NCI-H1417 treated with DMSO at 0.1 percent for 48 hours (cell line): ENCODE measurements around the gene LRRC2.
"Not testable (repeated sequence)": the region's sequence is repeated elsewhere in the genome, so short reads cannot be mapped to it uniquely, and the experiment has no call there.

Source experiments
- DNase-seq: peaks from one replicate; lab custom pipeline; 2025; lab: John Stamatoyannopoulos, UW

Gene LRRC2

DNA sequence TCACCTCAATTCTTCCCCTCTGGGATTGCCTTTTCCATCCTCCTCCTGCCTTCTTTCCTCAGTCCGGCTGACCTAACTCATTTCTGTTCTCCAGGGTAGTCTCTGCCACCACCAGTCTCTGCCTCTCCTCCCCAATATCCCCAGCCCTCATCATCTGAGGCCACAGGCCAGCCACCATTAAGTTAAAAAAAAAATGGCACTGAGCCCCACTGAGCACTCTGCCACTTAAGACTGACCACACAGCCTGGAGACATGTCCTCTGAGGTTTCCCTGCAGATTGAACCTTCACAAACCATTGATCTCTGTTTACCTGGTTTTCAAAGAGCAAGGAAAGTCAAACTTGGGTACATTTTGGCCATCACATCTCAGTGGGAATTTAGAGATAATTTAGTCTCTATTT is 13.6 kb downstream of the LRRC2 start:
- DNase-seq: no peak

DNA sequence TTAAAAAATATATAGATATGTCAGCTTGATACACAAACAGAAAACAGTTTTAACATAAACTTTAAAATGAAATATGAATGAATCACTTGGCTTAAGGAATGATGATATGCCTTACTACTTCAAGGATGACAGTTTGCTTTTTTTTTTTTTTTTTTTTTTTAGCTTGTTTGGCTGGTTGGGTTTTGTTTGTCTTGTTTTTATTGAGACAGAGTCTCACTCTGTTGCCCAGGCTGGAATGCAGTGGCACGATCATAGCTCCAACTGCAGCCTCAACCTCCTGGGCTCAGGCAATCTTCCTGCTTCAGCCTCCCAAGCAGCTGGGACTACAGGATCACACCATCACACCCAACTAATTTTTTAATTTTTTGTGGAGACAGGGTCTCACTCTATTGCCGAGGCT is 14.5 kb downstream of the LRRC2 start:
- no peak for DNase-seq

DNA sequence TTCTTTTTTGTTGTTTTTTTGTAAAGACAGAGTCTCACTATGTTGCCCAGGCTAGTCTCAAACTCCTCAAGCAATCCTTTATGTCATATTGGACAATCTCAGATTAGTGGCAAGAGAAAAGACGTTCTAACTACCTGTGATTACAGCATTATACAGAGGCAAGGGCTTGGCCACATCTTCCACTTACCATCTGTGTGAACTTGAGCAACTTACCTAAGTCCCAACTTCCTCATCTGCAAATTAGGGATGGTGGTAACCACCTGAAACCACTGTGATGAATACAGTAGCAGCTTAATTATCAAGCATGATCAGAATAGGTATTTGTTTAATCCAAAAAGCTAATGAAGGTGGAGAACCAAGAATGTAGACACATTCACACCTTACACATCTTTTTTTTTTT is 16.1 kb downstream of the LRRC2 start:
- no peak for DNase-seq

DNA sequence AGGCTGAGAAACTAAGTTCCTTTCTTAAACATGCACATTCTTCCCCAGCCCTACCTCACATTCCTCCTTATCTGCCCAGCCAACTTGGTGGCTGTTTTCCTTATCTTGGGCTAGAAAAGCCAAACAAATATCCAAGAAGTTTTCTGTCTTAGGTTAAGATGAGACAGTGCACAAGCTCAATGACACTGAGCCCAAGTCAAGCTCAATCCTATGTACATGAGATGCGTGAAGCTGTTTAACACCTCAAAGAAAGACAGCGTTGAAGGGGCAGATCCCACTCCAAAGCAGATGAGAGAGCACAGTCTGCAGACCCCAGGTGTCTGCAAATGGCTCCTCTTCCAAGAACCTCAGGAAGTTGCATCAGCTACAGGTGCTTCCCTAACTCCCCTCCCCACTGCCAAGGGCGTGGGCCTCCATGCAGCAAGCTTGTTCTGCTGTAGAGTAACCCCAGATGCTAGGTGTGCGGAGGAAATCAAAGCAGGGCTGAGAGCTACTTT is 16.6 kb downstream of the LRRC2 start:
- DNase-seq: no peak

DNA sequence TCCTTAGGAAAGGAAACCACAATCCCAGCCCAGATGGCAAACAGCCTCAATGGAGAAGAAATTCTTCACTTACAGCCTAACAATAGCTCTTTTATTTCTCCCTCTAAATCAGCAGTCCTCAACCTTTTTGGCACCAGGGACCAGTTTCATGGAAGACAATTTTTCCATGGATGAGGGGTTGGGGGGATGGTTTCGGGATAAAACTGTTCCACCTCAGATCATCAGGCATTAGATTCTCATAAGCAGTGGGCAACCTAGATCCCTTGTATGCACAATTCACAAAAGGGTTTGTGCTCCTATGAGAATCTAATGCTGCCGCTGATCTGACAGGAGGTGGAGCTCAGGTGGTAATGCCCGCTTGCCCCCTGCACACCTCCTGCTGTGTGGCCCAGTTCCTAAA is 17.5 kb downstream of the LRRC2 start:
- DNase-seq: not testable (repeated sequence)

DNA sequence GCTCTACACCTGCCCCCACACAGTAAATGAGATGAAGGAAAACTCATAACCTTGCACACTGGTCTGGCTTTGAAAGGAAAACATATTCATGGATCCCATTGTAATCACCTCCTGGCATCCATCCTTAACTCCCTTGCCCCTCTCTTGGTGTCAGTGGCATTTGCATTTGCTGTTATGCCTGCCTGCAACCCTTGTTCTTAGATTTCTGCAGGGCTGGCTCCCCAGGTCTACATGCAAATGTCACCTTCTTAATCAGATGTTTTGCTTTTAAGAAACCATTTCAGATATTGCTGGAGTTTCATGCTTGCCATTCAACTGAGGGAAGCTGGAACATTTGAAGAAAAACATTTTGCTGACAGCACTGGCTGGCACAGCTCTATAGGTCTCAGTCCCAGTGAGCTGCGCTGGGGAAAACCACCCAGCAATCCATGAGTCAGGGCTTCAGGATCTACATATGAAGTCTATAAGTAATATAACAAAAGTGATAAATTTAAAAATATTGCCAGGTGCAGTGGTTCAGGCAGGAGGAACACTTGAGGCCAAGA is 19.1 kb downstream of the LRRC2 start:
- DNase-seq: no peak

DNA sequence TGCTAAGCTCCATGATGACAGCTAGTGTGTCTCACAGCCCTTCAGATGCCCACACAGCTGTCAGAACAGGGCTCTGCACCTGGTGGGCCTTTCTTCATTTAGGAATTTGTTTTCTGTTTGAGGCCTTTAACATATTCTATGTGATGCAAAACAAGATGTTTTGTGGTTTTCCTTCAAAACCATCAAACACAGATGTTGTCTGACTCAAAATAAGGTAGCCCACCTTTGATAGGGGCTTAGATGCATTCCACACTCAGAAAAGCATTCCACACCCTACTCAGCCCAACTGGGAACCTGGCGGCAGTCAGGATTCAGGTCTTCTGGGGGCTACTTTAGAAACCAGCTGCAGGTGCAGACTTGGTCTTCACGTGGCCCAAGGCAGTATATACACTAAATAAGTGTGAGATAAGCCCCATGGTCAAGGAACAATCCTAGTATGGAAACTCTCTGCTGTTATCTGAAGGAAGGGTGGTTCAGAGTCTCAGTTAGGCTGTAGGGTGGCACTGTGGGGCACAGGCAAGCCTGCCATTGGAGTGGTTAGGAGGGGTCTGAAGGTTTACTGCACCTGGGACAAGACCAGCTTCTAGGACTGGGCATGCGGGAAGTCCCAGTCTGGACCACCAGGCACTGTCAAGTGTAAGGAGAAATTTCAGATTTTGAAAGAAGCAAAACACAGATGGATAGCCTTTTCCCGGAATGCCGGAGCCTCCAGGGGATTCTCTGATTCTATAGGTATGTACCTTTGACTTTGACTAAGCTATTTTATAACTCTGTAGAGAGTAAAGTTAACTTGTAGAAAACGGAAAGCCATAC is 20.1 kb downstream of the LRRC2 start:
- DNase-seq: no peak

DNA sequence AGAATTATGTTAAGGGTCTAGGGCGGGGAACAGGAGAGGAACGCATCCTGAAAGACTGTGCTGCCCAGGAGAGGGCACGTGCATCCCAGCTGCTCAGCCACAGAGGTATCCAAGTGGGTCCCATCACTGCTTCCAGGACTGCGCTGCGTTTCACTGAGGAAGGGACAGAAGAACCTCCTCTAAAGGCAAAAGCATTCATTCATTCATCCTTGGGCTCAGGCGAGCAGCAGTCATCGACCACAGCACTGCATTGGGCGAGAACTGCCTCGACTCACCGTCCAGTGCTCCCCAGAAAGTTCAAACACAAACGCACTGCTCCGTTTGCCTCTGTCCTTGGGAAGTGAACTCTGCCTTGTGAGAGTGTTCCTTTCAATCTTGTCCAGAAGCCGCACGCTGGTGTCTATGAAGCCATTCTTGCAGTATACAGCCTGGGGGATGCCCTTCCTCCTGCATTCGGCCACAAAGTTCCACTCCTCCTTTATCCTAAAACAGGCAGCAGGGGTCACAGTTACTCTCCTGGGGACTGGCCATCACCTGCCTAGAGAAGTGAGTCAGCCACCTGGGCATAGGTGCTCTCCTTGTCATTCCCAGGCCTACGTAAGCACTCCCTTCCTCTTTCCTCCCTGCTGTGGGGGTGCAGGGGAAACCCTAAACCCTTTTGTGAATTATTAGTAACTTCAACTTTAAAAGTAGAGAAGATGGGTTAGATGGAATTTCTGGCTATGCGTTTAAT is 21.2 kb downstream of the LRRC2 start:
- DNase-seq: no peak

DNA sequence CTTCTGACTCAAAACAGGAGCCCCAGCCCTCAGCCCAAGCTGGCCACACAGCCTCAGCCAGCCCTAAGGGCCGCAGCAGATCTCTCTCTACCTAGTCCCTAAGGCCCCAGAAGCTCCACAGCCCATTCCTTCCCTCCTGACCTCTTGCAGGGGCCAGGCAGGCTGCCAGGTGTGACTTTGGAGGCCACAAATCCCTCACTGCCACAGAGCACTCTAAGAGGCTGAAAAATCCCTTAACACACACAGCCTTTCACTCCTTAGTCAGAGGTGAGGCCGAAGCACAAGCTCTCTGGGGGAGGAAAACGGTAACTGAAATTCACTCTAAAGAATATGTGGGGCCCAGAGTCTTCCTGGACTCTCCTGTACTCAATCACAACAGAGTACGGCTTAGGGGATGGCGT is 23.3 kb downstream of the LRRC2 start:
- DNase-seq: no peak

DNA sequence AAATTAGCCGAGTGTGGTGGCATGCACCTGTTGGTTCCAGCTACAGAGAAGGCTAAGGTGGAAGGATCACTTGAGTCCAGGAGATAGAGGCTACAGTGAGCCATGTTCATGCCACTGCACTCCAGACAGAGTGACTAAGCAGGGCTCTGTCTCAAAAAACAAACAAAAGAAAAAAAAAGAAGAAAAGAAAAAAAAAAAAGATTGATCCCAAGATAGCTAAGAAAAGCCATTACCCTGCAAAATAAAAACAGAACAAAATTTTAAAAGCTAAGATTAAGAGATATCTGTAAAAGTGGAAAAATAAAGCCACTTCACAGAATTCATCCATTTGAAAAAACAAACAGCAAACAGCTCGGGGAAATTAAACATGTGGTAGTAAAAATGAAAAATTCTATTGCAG is 23.8 kb downstream of the LRRC2 start:
- DNase-seq: no peak

DNA sequence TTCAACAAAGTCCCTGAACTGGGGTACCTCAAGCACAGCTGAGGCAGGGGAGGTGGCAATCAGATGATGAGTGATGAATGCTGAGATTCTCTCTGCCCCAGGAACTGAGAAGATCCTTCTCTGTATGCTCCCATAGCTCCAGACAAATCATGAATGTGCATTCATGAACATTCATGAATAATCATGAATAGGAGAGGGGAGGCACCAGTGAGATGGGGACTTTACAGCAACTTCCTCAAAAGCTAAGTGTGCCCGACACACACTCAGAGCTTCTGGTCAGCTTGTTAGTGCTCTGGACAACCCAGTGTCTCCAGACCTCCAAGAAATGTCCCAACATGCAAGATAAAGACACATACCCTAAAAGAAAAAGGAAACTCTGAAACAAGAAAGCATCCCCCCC is 24.3 kb downstream of the LRRC2 start:
- no peak for DNase-seq

DNA sequence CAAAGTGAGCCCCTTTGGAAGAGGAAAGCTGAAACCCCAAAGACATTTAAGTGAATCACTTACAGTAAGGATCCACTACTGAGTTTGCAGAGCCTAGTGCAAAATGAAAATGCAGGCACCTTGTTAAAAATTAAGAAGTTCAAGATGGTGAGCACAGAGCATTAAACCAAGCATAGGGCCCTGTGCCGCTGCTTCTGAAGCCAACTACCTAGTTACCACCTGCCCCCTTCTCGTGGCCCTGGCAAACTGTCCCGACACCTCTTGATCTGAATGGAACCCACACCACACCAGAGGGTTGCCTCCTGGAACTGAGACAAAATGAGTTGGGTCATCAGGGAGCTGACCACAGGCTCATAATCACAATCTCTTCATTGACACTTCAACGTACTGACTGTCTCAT is 25.6 kb downstream of the LRRC2 start:
- no peak for DNase-seq

DNA sequence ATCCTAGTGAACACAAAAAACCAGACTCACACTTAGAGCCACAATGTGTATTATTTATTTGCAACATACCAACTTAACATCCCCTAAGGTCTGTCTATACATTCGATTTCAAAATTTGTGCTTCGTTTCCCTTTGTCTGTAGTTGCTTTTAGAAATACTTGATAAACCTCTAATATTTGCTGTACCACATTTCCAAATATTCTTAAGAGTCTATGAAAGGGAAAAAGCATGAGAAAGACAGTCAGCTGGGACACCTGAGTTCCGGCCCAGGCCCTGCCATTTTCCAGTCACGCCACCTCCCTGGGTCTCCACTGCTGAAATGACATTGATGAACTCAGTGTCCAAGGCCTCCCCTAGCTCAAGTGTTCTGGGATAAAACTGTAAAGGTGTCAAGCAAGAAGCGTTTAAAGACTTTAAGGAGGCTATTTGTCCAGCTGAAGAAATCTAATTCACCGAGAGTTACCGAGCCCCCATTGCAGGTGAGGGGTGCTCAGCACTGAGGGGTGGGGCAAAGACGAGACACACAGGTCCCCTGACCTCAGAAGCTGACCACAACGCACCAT is 26.6 kb downstream of the LRRC2 start:
- DNase-seq: no peak

DNA sequence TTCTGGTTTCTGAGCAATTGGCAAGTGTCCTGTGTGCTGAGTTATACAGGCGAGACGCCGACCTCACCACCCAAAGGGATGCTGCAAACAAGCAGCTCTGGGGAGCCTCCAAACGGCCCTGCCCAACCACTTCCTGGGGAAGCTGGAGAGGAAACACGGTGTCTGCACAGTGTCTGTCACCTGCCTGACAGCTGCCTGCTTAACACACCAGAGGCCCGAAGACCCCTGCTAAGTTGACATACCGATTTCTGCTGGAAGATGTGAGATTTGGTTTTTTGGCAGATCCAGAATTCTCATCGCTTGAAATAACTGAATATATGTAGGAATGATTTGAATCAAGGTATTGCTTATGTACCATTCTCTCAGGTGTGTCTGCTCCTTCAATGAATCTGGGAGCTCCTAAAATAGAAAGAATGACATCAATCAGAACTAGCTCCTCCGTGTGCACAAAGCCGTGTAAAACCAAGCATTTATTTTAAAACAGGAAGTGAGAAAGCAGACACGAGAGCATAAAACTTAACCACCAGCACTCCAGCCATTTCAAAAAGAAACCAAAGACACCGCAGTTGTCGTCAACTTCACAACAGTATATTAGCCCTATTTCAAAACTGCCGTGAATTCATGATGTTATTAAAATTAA is 27.2 kb downstream of the LRRC2 start:
- no peak for DNase-seq

DNA sequence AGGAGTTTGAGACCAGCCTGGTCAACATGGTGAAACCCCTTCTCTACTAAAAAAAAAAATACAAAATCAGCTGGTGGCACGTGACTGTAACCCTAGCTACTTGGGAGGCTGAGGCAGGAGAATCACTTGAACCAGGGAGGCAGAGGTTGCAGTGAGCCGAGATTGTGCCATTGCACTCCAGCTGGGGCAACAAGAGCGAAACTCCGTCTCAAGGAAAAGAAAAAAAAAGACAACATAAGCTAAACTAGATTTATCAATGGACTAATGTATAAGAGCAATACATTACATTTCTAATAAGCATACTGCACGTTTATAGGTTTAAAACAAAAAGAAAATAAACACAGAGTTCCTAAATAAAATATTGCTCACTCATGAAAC is 27.7 kb downstream of the LRRC2 start:
- DNase-seq: not testable (repeated sequence)

DNA sequence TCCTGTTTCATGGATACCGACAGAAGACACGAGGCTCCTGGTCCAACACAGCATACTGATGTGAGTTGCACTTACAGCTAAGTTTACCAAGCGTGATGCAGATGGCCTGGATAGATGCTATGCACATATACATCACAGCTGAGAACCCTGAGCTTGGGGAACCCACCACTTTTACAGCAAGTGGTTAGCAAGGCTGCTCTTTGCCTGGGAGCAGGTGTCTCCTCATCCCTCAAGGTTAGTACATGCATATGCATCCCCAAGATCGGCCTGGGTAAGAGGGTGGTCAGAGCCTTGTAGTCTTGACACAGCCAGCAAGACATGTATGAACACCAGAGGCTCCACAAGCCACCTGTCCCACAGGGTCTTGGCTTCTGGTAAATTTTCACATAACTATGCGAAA is 28.3 kb downstream of the LRRC2 start:
- DNase-seq: no peak

DNA sequence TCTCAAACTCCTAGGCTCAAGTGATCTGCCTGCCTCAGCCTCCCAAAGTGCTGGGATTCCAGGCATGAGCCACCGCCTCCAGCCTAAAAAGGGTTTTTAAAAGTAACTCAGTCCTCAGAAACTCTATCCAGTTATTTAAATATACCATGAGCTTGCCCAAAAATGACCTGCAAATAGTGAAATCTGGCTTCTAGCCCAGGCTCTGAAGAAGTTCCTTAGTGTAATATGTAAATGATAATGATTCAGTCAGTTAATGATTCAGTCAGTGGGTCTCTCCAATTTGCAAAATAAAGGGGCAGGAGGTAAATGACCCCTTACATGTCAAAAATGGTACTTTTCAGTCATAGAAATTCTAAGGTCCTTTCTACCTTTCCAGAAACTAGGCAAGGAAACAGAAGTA is 28.8 kb downstream of the LRRC2 start:
- no peak for DNase-seq

DNA sequence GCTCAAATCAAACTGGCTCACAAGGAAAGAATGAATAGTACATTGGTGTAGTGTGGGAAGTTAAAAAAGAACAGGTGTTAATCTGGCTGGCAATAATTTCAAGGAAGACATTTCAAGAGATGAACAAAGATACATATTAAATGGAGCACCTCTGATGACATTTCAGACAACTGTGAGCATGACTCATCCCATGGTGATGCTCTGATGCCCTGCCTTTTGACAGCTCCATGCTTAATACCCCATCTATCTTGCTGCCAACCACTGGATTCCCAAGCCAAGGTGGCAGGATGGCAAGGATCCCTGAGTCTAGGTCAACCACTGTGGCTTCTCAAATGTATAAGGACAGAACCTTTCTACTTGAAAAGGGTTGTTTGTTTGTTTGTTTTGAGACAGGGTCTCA is 29.3 kb downstream of the LRRC2 start:
- DNase-seq: no peak

DNA sequence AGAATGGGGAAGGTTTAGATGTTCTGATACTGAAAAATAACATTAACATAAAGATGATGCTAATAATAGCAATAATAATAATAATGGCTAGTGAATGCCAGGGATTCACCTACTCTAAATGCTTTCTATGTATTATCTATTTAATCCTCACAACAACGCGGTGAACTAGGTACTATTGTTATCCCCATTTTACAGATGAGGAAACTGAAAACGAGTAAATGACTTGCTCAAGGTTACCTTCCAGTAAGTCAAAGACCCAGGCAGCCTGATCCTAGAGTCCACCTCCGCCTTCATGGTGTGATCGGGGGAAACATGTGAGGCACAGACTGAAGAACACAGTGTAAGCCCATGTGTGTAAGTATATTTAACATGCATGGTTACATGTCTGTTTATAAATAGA is 30.4 kb downstream of the LRRC2 start:
- DNase-seq: no peak

DNA sequence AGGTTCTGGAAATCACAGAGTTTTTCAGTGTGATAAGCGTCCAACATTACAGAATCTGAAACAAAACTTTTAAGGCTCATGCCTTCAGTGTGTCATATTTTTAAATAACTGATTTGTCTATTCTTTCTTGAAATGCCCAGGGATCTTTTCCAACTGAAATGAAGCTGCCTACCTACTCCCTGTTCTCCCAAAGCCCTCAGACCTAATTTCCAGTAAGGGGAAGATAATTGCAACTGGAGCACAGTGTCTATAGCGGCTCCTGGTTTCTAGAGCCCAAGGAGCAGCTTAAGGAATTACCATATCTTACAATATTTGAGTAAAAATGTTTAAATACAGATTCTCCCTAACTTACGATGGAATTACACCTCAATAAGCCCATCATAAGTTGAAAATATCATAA is 33.0 kb downstream of the LRRC2 start:
- DNase-seq: no peak

DNA sequence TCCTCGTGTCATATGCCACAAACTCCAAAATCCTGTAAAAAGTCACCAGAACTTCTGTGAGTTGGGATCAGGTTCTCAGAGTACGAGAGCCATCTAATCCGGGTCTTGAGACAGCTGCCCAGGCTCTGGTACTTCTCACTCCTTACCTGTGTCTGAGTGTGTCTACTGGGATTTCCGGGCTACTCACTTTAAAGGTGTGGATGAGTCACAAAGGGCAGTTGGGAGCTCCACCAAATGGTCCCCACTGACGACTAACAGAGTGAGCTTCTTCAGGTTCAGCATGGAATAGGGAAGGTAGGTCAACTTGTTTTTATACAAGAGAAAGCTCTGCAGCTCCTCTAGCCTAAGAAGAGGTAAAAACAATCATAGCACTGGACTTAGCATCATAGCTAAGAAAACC is 38.9 kb downstream of the LRRC2 start:
- DNase-seq: no peak

DNA sequence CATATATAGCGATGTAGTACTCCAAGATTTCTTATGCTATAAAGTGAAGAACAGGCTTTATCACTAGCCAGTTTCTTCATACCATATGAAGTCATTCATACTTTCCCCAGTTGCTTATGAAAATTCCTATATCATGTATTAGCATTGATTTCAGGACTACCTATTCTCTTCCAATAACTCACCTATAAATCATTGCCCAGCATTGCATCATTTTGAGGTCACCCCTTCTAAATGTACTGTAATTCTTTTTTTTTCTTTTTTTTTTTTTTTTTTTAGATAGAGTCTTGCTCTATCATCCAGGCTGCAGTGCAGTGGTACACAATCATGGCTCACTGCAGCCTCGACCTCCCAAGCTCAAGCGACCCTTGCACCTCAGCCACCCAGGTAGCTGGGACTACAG is 41.3 kb downstream of the LRRC2 start:
- DNase-seq: no peak

DNA sequence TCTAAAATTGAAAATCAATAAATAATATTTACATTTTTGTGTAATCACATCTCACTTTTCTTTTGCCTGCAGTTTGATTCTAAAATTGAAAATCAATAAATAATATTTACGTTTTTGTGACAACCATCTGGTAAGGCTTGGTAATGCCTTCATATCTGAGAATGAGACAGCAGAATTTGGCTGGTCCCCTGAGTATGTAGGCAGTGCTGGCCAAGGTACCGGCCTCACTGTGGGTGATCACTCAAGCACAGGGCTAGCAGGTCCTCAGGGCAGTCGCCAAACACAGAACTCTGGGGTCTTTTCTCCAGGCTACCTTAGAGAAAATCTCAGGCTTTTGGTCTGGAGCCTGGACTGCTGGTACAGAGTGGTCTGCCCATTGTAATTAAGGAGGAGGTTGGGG is 42.1 kb downstream of the LRRC2 start:
- no peak for DNase-seq
